ENCODE data around the gene TCF12.

Gene TCF12

DNA sequence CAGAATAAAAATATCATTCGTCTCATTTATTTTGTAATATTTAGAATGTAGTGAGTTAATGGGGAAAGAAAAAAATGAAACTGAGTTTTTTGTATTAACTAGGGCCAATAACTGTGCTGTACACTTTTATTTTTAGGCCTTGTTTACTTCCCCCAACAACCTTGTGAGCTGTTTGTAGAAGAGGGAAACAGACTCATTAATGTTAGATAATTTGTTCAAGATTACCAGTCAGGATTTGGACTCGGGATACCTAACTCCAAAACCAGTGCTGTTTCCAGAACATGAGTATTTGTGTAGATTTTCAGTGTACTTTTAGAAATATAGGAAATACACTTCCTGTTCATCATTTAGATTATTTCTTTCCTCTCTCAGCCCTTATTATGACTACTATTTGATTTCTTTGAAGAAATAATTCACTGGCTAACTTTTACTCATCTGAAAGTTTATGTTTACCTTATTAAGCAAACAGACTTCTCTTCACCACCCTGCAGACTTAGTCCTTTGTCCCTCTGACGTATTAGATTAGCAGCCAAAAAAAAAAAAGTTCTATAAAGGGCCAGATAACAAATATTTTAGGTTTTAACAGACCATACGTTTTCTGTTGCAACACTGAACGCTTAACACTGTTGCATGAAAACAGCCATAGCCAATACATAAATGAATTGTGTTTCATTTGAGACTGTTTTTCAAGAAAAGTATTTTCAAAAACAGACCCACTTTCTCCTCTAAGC, 265.3 kb downstream of the TCF12 start:
- no peak for DNase-seq

GRCh38 chr15:57184502-57184901, 266.1 kb downstream of the TCF12 start:
- DNase-seq: no peak

- DNase-seq: no peak
These were observed 267.1 kb downstream of the TCF12 start for GRCh38 chr15:57185507-57186074.

GRCh38 chr15:57189466-57189865, 271.0 kb downstream of the TCF12 start:
- no peak for DNase-seq

GRCh38 chr15:57190208-57190607, 271.8 kb downstream of the TCF12 start:
- DNase-seq: no peak

DNA sequence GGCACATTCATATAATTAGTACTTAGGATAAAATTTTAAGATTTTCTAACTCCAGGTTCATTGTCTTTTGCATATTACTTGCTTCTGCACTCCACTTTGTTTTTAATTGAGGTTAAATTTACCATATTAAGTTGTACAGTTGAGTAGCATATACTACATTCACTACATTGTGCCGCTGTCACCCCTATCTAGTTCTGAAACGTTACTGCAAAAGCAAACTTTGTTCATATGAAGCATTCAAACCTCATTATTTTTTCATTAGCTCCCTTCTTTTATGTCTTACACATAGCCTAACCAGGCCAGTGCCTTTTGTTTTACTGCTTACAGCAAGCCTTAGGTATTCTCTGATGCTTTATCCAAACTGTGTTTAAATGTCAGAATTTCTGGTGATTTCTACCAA, 274.7 kb downstream of the TCF12 start:
- DNase-seq: no peak

DNA sequence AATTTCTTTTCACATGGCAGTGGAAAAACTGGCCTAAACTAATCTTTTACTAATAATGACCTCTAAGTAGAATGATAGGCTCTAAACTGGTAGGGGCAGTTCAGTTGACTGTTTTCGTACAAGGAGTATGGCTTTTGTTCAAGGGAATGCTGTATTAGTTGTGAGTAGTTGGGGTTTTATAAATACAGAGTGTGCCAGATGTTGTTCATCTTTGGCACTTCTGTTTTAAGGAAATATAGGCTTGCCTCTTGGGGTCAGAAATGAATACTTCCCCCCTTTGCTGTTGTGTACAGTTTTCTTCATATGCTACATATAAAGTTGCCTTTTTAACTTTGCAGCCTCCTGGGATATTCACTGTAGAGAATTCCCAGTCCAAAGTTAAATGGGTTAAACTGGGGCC, 276.9 kb downstream of the TCF12 start:
- no peak for DNase-seq

DNA sequence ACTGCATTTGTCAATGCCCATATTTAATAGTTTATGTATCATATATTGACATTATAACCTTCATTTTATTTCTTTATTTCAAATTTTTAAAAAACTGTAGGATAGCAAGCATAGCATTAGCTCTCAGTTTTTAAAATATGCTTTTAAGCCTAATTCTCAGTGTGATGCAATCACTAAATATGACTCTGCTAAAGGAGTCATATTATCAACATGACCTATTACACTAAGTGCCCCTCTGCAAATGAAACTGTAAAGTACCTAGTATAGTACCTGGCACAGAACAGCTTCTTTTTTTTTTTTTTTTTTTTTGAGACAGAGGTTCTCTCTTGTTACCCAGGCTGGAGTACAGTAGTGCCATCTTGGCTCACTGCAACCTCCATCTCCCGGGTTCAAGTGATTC, 278.4 kb downstream of the TCF12 start:
- DNase-seq: no peak

- no peak for DNase-seq
These were observed 279.7 kb downstream of the TCF12 start for GRCh38 chr15:57198131-57198530.

- DNase-seq: no peak
These were observed 280.3 kb downstream of the TCF12 start for GRCh38 chr15:57198654-57199291.

- no peak for DNase-seq
These were observed 283.1 kb downstream of the TCF12 start for GRCh38 chr15:57201578-57201977.

GRCh38 chr15:57203906-57204305, 285.5 kb downstream of the TCF12 start:
- no peak for DNase-seq

DNA sequence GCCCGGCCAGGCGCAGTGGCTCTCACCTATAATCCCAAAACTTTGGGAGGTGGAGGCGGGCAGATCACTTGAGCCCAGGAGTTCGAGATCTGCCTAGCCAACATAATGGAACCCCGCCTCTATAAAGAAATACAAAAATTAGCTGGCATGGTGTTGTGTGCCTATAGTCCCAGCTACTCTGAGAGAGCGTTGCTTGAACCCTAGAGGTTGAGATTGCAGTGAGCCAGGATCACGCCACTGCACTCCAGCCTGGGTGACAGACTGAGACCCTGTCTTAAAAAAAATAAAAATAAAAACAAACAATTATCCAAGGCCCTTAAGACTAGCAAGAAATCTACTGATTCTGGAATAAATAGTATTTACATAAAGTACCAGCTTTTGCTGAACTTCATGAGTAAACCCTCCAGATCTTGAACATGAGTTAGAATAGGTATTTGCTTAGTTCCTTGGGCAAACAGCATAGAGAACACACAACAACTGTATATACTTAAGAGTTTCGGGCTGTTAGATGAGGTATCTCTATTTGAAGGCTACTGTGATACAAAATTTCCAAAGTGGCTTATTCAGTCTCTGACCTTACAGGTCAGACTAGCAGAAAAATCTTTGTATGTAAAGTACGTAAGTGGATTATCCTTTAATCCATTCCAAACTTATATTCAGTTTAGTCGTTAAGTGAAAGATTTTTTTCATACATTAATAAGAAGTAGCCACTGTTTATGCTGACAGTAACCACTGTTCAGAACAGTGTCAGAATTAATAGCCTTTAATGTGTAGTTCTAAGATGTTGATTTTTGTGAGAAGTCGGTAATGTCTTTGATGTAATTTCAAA, 286.8 kb downstream of the TCF12 start:
- no peak for DNase-seq

DNA sequence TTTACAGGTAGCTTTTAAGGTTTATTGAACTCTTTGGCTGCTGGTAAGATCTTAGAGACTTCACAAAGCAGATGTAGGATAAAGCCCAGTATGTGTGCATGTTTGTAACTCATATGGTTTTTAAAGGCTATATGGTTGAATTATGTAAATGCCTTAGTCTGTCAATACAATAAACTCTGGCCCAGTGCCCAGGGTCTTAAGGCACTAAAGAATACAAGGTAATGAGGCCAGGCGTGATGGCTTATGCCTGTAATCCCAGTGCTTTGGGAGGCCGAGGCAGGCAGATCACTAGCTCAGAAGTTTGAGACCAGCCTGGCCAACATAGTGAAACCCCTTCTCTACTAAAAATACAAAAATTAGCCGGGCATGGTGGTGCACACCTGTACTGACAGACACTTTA, 287.6 kb downstream of the TCF12 start:
- no peak for DNase-seq

DNA sequence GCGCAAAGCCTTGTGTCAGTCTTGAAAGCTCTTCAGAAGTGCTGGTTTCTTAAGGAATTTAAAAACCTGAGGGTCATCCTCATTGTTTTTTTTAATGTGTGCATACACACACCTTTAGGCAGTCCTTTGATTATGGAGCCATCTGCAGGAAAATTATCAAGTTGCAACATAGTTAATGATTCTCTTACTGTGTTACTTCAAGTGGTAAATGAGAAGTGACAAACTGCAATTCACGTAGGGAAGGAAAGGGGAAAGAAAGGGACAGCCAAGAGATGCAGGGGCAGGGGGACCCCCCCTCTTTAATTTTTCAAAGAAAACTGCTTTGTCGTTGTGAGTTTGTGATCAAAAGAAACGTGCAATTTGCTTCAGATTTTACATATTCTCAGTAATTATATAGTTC, 295.4 kb downstream of the TCF12 start:
- peak; percentile 32 to 57 for DNase-seq

GRCh38 chr15:57215326-57215725, 296.9 kb downstream of the TCF12 start:
- no peak for DNase-seq

GRCh38 chr15:57215881-57216280, 297.4 kb downstream of the TCF12 start:
- DNase-seq: no peak

- DNase-seq: no peak
These were observed 297.8 kb downstream of the TCF12 start for GRCh38 chr15:57216288-57216687.

DNA sequence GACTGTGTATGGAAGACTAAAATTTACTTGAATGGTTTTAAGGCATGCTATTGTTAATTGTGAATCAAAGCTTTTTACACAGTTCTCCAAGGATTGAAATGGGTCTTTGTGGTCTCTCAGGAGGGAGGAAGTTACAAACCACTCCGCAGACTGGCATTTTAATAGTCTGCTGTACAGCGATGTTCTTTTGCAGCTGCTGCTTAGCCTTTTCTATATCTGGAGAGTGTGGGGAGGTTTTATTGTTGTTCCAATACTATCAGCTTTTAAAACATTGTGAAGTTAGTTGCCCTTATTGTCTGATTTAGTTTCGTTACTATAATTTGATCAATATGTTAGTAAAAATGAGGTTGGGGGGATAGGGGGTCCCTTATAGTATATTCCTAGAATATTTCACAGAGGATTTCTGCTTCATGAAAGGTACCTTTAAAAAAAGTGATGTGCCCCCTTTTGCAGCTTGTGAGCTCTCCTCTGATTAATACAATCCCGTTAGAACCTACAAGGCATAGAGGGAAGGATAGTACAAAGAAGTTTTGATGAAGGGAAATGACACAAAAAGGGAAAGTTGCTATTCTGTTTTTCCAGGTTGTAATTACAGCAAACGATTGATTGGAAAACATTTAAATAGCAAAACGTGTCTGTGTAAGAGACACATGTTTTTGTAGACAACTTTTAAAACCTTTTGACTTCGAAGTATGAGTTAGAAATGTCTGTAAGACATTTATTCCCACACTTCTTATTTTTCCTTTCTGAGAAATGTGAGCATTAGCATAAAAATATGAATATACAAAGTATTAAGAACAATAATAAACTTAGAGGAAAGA, 299.5 kb downstream of the TCF12 start:
- peak; percentile 48 to 67 for DNase-seq

DNA sequence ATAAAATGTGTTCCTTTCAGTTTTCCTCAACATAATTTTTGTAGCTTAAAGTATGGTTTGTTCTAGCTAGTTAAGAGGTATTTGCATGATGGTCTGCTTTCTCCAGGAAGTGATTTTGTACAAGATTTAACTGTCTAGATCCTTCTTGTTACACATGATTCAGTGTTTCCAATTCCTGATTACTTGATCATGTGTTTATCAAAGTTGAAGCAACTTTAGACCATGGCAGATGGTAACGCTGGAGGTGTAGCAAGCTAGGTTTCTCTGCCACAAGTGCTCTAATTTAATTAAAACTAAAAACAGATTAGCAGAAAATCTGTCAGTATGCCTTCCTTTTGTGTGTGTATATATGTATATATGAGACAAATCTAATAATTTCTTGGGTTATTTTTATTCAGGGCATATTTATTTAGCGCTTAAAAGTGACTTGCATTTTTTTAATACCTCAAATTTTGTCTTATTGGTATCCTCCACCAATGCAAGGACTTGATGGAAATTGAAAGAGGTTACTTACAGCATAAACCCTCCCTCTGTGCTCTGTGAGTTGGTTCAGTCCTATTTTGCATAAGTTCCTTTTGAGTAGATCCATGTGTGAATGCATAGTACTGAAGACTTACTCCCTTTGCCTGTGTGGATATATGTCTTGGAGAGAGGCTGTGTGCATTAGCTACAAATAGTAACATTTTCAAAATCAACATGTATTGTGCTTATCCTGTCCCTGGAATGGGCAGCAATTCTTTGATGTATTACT, 300.6 kb downstream of the TCF12 start:
- peak; percentile 77 to 84 for DNase-seq

DNA sequence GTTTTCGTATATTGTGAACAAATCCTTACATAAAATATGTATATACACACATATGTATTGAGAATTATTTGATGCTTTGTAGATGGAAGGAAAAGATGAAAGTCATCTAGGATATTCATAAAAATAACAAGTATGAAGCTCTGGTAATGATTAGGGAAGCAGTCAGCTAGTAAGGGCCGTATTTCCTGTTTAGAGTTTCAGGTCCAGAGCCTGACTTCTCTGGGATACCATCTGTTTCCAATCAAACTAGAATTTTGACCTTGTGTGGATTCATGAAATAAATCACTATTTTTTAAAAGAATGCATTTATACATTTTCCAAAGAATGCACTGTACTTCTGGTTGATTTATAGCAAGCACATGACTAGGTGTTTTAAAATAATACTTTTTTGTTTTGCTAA, 301.8 kb downstream of the TCF12 start:
- DNase-seq: no peak

GRCh38 chr15:57221134-57221533, 302.7 kb downstream of the TCF12 start:
- DNase-seq: no peak
